ENCODE results near the gene CDC45.
"Not testable (repeated sequence)": the region's sequence is repeated elsewhere in the genome, so short reads cannot be mapped to it uniquely, and the experiment has no call there.

The CDC45 gene, protein sequence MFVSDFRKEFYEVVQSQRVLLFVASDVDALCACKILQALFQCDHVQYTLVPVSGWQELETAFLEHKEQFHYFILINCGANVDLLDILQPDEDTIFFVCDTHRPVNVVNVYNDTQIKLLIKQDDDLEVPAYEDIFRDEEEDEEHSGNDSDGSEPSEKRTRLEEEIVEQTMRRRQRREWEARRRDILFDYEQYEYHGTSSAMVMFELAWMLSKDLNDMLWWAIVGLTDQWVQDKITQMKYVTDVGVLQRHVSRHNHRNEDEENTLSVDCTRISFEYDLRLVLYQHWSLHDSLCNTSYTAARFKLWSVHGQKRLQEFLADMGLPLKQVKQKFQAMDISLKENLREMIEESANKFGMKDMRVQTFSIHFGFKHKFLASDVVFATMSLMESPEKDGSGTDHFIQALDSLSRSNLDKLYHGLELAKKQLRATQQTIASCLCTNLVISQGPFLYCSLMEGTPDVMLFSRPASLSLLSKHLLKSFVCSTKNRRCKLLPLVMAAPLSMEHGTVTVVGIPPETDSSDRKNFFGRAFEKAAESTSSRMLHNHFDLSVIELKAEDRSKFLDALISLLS

GRCh38 chr22:19479355-19480172, at the start of gene CDC45:
TSS of gene CDC45 (plus strand) at chr22:19479920. CDS start at chr22:19479969, 49 bp downstream.
- H3K4me3 Mint-ChIP-seq = peak within 1 kb of the TSS; percentile 98
- peaks cover 35% of the 10 kb centered on the region for H3K4me1 Mint-ChIP-seq
- DNase-seq (ENCODE audit: low spot score in 2 of 2) (peak; percentile 76 to 93), ATAC-seq (peak; percentile 94)
- peaks cover 68% of the 10 kb centered on the region for H3K36me3 Mint-ChIP-seq
- peak within 1 kb of the TSS; percentile 100 for H3K27ac Mint-ChIP-seq
- H3K9me3 Mint-ChIP-seq = no peaks in the 10 kb centered on the region

DNA sequence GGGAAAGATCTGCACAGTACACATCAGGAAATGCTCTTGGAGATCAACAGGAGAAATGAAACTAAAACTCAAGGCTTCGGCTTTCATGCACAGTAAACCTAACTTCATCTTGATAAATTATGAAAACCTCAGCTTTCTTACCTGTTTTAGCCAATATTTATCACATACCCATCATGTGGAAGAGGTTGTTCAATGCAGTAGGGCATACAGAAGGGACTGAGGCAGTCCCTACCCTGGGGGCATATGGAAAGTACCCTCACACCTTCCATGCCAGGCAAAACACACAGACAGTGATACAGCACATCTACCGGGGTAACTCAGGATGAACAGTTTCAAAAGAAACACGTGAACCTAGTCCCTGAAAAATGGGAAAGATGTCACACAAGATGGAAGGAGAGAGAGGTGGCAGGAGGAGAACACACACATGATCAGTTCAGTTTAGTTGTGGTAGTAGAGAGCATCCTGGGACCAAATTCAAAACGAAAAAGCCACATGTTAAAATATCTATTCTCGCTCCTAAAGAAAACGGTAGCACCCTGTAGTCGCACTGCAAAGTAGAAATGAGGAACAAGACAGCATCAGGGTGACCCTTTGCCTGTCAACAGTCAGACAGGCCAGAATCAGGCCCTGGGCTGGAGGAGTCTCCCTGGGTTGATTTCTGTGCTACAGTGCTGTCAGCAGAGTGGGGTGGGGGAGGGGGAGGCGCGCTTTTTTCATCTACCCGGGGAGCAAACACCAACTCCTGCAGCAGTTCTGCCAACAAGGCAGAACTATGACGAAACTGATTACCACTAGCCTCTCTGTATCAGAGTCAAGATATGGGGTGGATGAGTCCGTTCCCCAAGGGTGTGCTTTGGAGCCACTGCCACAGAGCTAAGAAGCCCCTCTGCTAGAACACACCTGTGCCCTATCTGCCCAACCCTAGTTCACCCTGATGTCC, 49.5 kb upstream of the CDC45 start:
- Mint-ChIP-seq H3K4me1 (peaks cover 61% of the 10 kb centered on the region), H3K36me3 (peaks cover 57% of the 10 kb centered on the region), H3K4me3 (peak overlapping the region; percentile 79), H3K9me3 (no peaks in the 10 kb centered on the region), H3K27ac (peak overlapping the region; percentile 92)
- ATAC-seq (peak; percentile 1), DNase-seq (ENCODE audit: low spot score in 2 of 2) (no peak)

- peak overlapping the region; percentile 79 for H3K4me3 Mint-ChIP-seq
- DNase-seq (ENCODE audit: low spot score in 2 of 2) (peak in 1 of 2 donors; percentile 71), ATAC-seq (peak; percentile 0)
- peak overlapping the region; percentile 92 for H3K27ac Mint-ChIP-seq
- no peaks in the 10 kb centered on the region for H3K9me3 Mint-ChIP-seq
- peaks cover 65% of the 10 kb centered on the region for H3K36me3 Mint-ChIP-seq
- H3K4me1 Mint-ChIP-seq = peaks cover 58% of the 10 kb centered on the region
Measured at GRCh38 chr22:19430890-19431541, 48.7 kb upstream of the CDC45 start.

DNA sequence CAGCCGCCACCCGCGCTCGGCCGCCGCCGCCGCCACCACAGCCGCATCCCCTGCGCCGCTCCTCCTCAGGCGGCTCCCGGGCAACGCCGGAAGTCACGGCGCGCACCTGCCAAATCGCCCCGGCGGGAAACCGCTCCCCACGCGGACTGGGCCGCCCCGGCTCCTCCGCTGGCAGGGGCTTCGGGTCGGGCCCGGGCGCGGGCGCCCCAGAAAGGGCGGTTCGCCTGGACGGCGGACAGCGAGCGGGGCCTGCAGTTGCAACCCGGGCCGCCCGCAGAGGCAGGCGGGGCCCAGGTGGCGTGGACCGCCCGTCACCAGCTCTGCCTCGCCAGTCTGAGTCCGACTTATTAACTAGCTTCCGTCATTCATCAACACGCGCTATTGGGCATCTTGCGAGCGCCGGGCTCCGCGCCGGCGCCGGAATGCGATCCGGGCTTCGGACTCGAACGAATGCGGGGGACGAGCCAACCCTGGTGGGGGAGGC, 48.0 kb upstream of the CDC45 start, which contains the start of gene HIRA:
Gene HIRA, minus strand, starts transcription at position 85 of the 484 bp plus-strand sequence. CDS start 257 bp downstream, outside the sequence.
- ATAC-seq = peak; percentile 79
- H3K36me3 Mint-ChIP-seq = peaks cover 66% of the 10 kb centered on the region

DNA sequence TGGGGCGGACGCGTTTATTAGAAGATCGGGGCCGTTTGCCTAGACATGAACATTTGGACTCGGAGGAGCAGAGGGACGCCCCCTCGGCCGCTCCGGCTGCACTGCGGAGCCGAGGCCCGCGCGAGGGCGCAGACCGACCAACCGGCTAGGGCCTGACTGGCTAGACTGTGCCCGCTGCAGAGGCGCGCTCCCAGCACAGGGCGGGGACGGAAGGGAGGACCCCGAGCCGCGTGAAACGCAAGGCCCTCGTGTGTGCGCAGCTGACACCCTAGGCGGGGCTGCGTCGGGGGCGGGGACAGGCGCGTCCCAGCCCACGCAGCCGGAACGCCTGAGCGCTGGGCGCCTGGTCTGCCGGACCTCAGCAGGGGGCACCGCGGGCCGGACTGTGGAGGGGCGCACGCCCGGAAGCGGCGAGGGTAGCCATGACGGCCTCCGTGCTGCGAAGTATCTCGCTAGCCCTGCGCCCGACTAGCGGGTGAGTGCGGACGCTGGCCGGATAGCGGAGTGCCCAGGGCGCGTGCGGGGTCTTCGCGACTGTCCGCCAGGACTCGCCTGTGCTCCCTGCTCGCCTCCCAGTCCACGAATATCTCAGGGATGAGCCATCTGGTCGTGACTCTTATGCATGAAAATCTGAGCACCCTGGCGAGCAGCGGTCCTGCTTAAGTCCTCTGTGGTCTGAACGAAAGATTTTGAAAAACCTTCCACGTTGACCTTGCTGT, 47.4 kb upstream of the CDC45 start, which contains the start of gene MRPL40:
Gene MRPL40, plus strand, starts transcription at position 413 of the 719 bp plus-strand sequence. Its CDS starts 10 bp downstream, at position 423.
- peak; percentile 90 for ATAC-seq
- DNase-seq (ENCODE audit: low spot score in 2 of 2) = peak; percentile 81 to 94
- peaks cover 69% of the 10 kb centered on the region for H3K36me3 Mint-ChIP-seq
- peak within 1 kb of the TSS; percentile 79 for H3K4me3 Mint-ChIP-seq
- H3K9me3 Mint-ChIP-seq = no peaks in the 10 kb centered on the region
- peak within 1 kb of the TSS; percentile 89 for H3K27ac Mint-ChIP-seq
- H3K4me1 Mint-ChIP-seq = peaks cover 45% of the 10 kb centered on the region

More for the DNA sequence above, 48.0 kb upstream of the CDC45 start, which contains the start of gene HIRA:
- Mint-ChIP-seq H3K4me1 (peaks cover 51% of the 10 kb centered on the region), H3K27ac (peak within 1 kb of the TSS; percentile 92), H3K4me3 (peak within 1 kb of the TSS; percentile 79), H3K9me3 (no peaks in the 10 kb centered on the region)
- DNase-seq (ENCODE audit: low spot score in 2 of 2) = peak; percentile 95 to 98

- Mint-ChIP-seq H3K4me3 (peak overlapping the region; percentile 79), H3K4me1 (peaks cover 37% of the 10 kb centered on the region), H3K36me3 (peaks cover 73% of the 10 kb centered on the region), H3K9me3 (no peaks in the 10 kb centered on the region), H3K27ac (peak overlapping the region; percentile 89)
- ATAC-seq (no peak), DNase-seq (ENCODE audit: low spot score in 2 of 2) (no peak)
Measured at GRCh38 chr22:19434401-19434800, 45.3 kb upstream of the CDC45 start.

DNA sequence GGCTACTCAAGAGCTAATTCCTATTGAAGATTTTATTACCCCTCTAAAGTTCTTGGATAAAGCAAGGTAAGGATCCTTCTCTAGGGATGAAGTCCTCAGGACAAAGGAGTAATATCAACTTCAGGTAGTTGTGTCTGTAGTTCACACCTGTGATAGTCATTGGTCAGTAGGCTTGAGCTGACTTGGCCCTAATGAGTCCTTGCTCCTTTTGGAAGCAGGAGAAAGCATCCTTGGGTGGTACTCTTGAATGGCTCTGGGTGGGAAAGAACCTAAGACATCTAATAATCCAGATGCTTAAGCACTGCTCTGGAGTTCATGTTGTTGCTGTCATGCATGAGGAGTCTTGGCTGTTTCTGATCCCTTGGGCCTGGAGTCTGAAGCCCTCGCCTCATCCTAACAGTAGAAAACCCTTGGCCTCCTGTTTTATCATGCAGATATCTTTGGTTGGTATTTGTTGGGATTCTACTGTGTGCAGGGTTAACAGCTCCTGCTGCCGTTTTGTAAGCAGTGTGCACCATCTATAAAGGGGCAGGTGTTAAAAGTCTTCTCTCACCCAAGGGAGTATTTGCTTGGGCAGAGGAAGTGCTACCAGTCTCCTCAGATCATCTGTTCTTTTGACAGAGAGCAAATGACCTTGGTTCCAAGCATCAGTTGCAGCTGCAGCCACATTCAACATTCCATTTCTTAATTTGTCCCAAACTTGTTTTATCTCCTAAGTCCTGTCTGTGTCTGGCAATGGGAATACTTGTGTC, 44.7 kb upstream of the CDC45 start:
- H3K27ac Mint-ChIP-seq = peak overlapping the region; percentile 89
- peaks cover 31% of the 10 kb centered on the region for H3K4me1 Mint-ChIP-seq
- ATAC-seq = no peak
- no peak for DNase-seq (ENCODE audit: low spot score in 2 of 2)
- no peak overlapping the region for H3K4me3 Mint-ChIP-seq
- H3K9me3 Mint-ChIP-seq = no peaks in the 10 kb centered on the region
- H3K36me3 Mint-ChIP-seq = peaks cover 73% of the 10 kb centered on the region

DNA sequence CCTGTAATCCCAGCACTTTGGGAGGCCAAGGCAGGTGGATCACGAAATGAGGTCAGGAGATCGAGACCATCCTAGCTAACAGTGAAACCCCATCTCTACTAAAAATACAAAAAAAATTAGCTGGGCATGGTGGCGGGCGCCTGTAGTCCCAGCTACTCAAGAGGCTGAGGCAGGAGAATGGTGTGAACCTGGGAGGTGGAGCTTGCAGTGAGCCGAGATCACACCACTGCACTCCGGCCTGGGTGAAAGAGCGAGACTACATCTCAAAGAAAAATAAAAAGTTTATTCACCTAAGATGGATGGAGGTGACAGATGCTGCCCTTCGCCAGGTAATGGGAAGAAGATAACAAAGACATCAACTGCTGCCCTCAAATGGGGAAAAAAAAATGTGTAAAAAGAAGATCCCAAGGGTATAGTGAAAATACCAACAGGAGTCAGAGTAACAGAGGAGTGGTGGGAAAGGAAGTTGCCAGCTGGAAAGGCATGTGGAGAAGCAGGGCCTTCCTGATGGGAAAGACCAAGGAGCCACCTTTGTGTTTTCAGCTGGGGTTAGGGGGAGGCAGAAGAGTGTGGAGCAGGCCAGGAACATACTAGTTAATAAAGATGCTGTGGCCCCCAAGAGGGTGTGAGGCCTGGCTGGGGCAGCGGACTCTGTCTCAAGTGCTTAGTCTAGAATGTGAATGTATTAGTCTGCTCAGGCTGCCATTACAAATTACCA, 43.1 kb upstream of the CDC45 start:
- not testable (repeated sequence) for DNase-seq (ENCODE audit: low spot score in 2 of 2); ATAC-seq; H3K4me3 Mint-ChIP-seq; H3K9me3 Mint-ChIP-seq
- H3K36me3 Mint-ChIP-seq = peaks cover 77% of the 10 kb centered on the region
- H3K4me1 Mint-ChIP-seq = peaks cover 28% of the 10 kb centered on the region
- peak overlapping the region; percentile 48 for H3K27ac Mint-ChIP-seq

DNA sequence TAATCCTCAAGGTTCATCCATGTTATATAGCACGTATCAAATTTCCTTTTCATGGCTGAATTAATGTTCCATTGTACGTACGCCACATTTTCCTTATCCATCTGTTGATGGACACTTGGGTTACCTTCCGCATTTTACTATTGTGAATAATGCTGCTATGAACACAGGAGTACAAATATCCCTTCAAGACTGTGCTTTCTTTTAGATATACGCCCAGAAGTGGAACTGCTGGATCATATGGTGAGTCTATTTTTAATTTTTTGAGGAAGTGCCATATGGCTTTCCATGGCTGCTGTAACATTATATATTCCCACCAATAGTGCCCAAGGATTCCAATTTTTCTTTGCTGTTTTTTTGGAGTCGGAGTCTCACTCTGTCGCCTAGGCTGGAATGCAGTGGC, 41.4 kb upstream of the CDC45 start:
- no peaks in the 10 kb centered on the region for H3K9me3 Mint-ChIP-seq

DNA sequence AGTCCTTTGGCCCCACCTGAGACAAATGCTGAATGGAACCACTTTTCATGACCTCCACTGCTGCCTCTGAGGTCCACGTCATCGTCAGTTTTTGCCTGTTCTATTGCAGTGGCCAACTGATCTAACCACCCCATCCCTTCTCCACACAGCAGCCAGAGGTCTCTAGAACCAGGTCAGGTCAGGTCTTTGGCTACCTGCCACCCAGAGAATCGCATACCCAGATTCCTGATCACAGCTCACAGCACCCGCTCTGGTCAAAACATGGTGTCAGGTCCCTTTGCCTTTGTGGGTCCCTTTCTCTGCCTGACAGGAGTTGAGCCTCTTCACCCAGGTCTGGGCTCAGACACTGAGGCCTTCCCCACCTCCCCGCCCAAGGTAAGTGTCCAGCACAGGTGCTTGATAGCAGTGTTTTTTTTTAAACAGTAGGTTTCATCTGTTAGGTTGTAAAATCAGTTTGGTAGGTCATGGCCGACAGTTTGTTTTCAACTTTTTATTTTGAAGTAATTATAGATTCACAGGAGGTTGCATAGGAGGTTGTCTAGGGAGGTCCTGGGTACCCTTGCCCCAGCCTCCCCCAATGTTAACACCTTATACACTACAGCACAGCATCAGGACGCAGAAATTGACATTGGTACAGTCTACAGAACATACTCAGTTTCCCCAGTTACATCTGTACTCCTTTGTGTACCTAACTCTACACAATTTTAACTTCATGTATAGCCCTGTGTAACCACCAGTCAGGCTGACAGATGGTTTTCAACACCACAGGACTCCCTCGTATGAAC, 39.1 kb upstream of the CDC45 start:
- ATAC-seq = no peak
- no peak for DNase-seq (ENCODE audit: low spot score in 2 of 2)
- Mint-ChIP-seq H3K9me3 (no peaks in the 10 kb centered on the region), H3K4me1 (peaks cover 20% of the 10 kb centered on the region), H3K4me3 (no peak overlapping the region), H3K36me3 (peaks cover 78% of the 10 kb centered on the region), H3K27ac (peak overlapping the region; percentile 43)

More for the DNA sequence above, 41.4 kb upstream of the CDC45 start:
- no peak for DNase-seq (ENCODE audit: low spot score in 2 of 2)
- no peak overlapping the region for H3K27ac Mint-ChIP-seq
- no peak overlapping the region for H3K4me3 Mint-ChIP-seq
- no peak for ATAC-seq
- peaks cover 83% of the 10 kb centered on the region for H3K36me3 Mint-ChIP-seq
- H3K4me1 Mint-ChIP-seq = peaks cover 25% of the 10 kb centered on the region

- H3K9me3 Mint-ChIP-seq = no peaks in the 10 kb centered on the region
- no peak overlapping the region for H3K4me3 Mint-ChIP-seq
- peak overlapping the region; percentile 77 for H3K27ac Mint-ChIP-seq
- H3K4me1 Mint-ChIP-seq = peaks cover 32% of the 10 kb centered on the region
- DNase-seq (ENCODE audit: low spot score in 2 of 2) (no peak), ATAC-seq (no peak)
- peaks cover 77% of the 10 kb centered on the region for H3K36me3 Mint-ChIP-seq
Measured at GRCh38 chr22:19442166-19442565, 37.6 kb upstream of the CDC45 start.
